H1 (cell line): ENCODE measurements around the gene ANP32B. TPM values are rescaled to one million over a fixed set of nuclear protein-coding genes. Genes with fewer than 3 reads are reported as not detected.

Experiments
- CTCF ChIA-PET: fragments of 300-600 bp; sonication (Branson Sonifier 250); formaldehyde crosslinking; loops from one replicate; lab custom pipeline; 2021; ENCODE audit not compliant: partially characterized antibody; lab: Charles Lee
- POLR2A ChIA-PET: fragments of 300-600 bp; sonication (Branson Sonifier 250); formaldehyde crosslinking; loops from one replicate; lab custom pipeline; 2021; ENCODE audit warnings: inconsistent platforms; ENCODE audit not compliant: partially characterized antibody; lab: Charles Lee
- DNase-seq, 2 experiments: peaks; one replicate each; pipeline versions ENCODE4 v3.0.0 to v3.0.0-alpha.2; 2010 to 2022; ENCODE audit warnings: low spot score in 2 of 2, low read depth in 1 of 2, mixed read lengths in 1 of 2
- FAIRE-seq: peaks from 2 replicates; lab custom pipeline; 2011; peaks lifted over from hg19 to GRCh38; lab: Jason Lieb, UNC
- H2AFZ ChIP-seq: 2 replicates; pipeline ENCODE4 v1.8.1; 2012; ENCODE audit warnings: low read length, inconsistent platforms
- H2AK5ac ChIP-seq: 2 replicates; pipeline ENCODE4 v1.6.1; 2013; ENCODE audit warnings: low read depth, low read length
- H2BK120ac ChIP-seq: replicated peaks from 2 replicates; pipeline ENCODE3; 2013; ENCODE audit warnings: low read depth, low read length, inconsistent platforms
- H2BK12ac ChIP-seq: 2 replicates; pipeline ENCODE4 v1.6.1; 2013; ENCODE audit warnings: low read depth, low read length
- H2BK15ac ChIP-seq: 2 replicates; pipeline ENCODE4 v1.6.1; 2013; ENCODE audit warnings: low read length
- H2BK20ac ChIP-seq: 2 replicates; pipeline ENCODE4 v1.6.1; 2013; ENCODE audit warnings: low read length
- H2BK5ac ChIP-seq: 2 replicates; pipeline ENCODE4 v1.6.1; 2013; ENCODE audit warnings: low read depth, low read length
- H3K14ac ChIP-seq: 2 replicates; pipeline ENCODE4 v1.6.1; 2013; ENCODE audit warnings: inconsistent platforms; ENCODE audit not compliant: insufficient read length
- H3K18ac ChIP-seq: 2 replicates; pipeline ENCODE4 v1.6.1; 2013; ENCODE audit warnings: low read length; ENCODE audit errors: extremely low read depth
- H3K23ac ChIP-seq: 2 replicates; pipeline ENCODE4 v1.6.1; 2013; ENCODE audit warnings: inconsistent platforms; ENCODE audit not compliant: insufficient read length
- H3K23me2 ChIP-seq: 2 replicates; pipeline ENCODE4 v1.6.1; 2013; ENCODE audit warnings: low read depth, low read length
- H3K27ac ChIP-seq: 2 replicates; pipeline ENCODE4 v1.6.1; 2011; ENCODE audit warnings: low read depth, low read length, inconsistent platforms
- H3K27me3 ChIP-seq, 4 experiments: replicated peaks in 1 of 4; 1 replicate in 1 of 4; 2 replicates in 3 of 4; pipeline versions ENCODE4 v1.6.1 to v1.8.1; 2011 to 2013; ENCODE audit warnings: low read length in 3 of 4, mild to moderate bottlenecking in 3 of 4, inconsistent platforms in 2 of 4, mixed read lengths in 2 of 4, moderate library complexity in 1 of 4; ENCODE audit not compliant: control insufficient read depth in 3 of 4, insufficient read depth in 3 of 4; ENCODE audit errors: extremely low read depth in 1 of 4
- H3K36me3 ChIP-seq, 4 experiments: 2 replicates each; pipeline versions ENCODE4 v1.6.1 to v1.8.1; 2011 to 2013; ENCODE audit warnings: mild to moderate bottlenecking in 4 of 4, low read length in 3 of 4, moderate library complexity in 2 of 4, control low read depth in 1 of 4, inconsistent platforms in 1 of 4; ENCODE audit not compliant: insufficient read depth in 4 of 4, control insufficient read depth in 2 of 4
- H3K4ac ChIP-seq: replicated peaks from 2 replicates; pipeline ENCODE3; 2013; ENCODE audit warnings: low read length, low read depth, mixed read lengths, inconsistent platforms; ENCODE audit not compliant: insufficient read length
- H3K4me1 ChIP-seq, 4 experiments: replicated peaks in 1 of 4; 1 replicate in 1 of 4; 2 replicates in 3 of 4; pipeline versions ENCODE4 v1.6.1 to v1.8.1; 2011 to 2013; ENCODE audit warnings: low read length in 3 of 4, inconsistent platforms in 2 of 4, mixed read lengths in 1 of 4; ENCODE audit not compliant: insufficient read depth in 4 of 4, control insufficient read depth in 3 of 4
- H3K4me2 ChIP-seq, 2 experiments: 2 replicates each; pipeline versions ENCODE4 v1.6.1 to v1.8.1; 2011 to 2013; ENCODE audit warnings: low read depth in 2 of 2, low read length in 2 of 2, control low read depth in 1 of 2, inconsistent platforms in 1 of 2, mild to moderate bottlenecking in 1 of 2; ENCODE audit not compliant: insufficient read depth in 1 of 2
- H3K4me3 ChIP-seq, 4 experiments: fragments of 200-600, 300-600 bp in 1 of 4; sonication (generic), shearing (Covaris generic), sonication (Bioruptor Twin) in 1 of 4; 2 replicates each; pipeline versions ENCODE4 v1.5.1 to v1.8.1; 2011 to 2016; ENCODE audit warnings: low read length in 4 of 4, low read depth in 3 of 4, control low read depth in 2 of 4, inconsistent platforms in 2 of 4, mild to moderate bottlenecking in 2 of 4, mixed read lengths in 1 of 4, moderate library complexity in 1 of 4; ENCODE audit not compliant: insufficient read depth in 2 of 4; ENCODE audit errors: extremely low read depth in 1 of 4
- H3K56ac ChIP-seq: replicated peaks from 2 replicates; pipeline ENCODE3; 2013; ENCODE audit warnings: low read depth, mild to moderate bottlenecking, mixed read lengths, low read length, inconsistent platforms; ENCODE audit not compliant: insufficient read length
- H3K79me1 ChIP-seq: 2 replicates; pipeline ENCODE4 v1.6.1; 2013; ENCODE audit warnings: low read depth, low read length, control low read depth
- H3K79me2 ChIP-seq, 2 experiments: 2 replicates each; pipeline versions ENCODE4 v1.6.1 to v1.8.1; 2012 to 2013; ENCODE audit warnings: low read length in 2 of 2, mild to moderate bottlenecking in 2 of 2, inconsistent platforms in 1 of 2; ENCODE audit not compliant: insufficient read depth in 2 of 2, control insufficient read depth in 1 of 2
- H3K9ac ChIP-seq, 4 experiments: replicated peaks in 1 of 4; 1 replicate in 1 of 4; 2 replicates in 3 of 4; pipeline versions ENCODE4 v1.6.1 to v1.8.1; 2011 to 2013; ENCODE audit warnings: low read depth in 3 of 4, low read length in 3 of 4, control low read depth in 2 of 4, mild to moderate bottlenecking in 2 of 4, moderate library complexity in 2 of 4, inconsistent platforms in 1 of 4; ENCODE audit errors: extremely low read depth in 1 of 4
- H3K9me3 ChIP-seq, 2 experiments: 2 replicates each; pipeline versions ENCODE4 v1.6.1 to v1.8.1; 2012 to 2013; ENCODE audit warnings: mild to moderate bottlenecking in 2 of 2, moderate library complexity in 2 of 2, control low read depth in 1 of 2, inconsistent platforms in 1 of 2, low read depth in 1 of 2, low read length in 1 of 2, mixed read lengths in 1 of 2; ENCODE audit not compliant: insufficient read depth in 2 of 2
- H4K20me1 ChIP-seq, 2 experiments: replicated peaks in 1 of 2; 2 replicates each; pipeline versions ENCODE3 to v1.8.1; 2011 to 2013; ENCODE audit warnings: inconsistent platforms in 2 of 2, low read length in 2 of 2, mild to moderate bottlenecking in 1 of 2; ENCODE audit not compliant: insufficient read depth in 2 of 2, control insufficient read depth in 1 of 2
- H4K5ac ChIP-seq: 2 replicates; pipeline ENCODE4 v1.6.1; 2013; ENCODE audit warnings: low read length, low read depth, mixed read lengths, inconsistent platforms; ENCODE audit not compliant: insufficient read length
- H4K8ac ChIP-seq: 2 replicates; pipeline ENCODE4 v1.8.0; 2013; ENCODE audit warnings: mild to moderate bottlenecking, moderate library complexity, low read length, inconsistent platforms; ENCODE audit not compliant: insufficient read depth; ENCODE audit errors: extremely low read depth
- H4K91ac ChIP-seq: replicated peaks from 2 replicates; pipeline ENCODE3; 2013; ENCODE audit warnings: low read length, mixed read lengths, inconsistent platforms; ENCODE audit not compliant: insufficient read length
- RAD21 ChIP-seq, 2 experiments: IDR thresholded peaks in 1 of 2; conservative IDR thresholded peaks in 1 of 2; 2 replicates each; pipeline ENCODE4 v1.6.1; 2011; ENCODE audit warnings: low read depth in 2 of 2, low read length in 2 of 2, improper control_type of control experiment in 1 of 2, inconsistent platforms in 1 of 2, mild to moderate bottlenecking in 1 of 2, moderate library complexity in 1 of 2
- TAF1 ChIP-seq: IDR thresholded peaks from 2 replicates; pipeline ENCODE4 v1.6.1; 2011; ENCODE audit warnings: mild to moderate bottlenecking, low read depth, low read length
- polyA plus RNA-seq, 7 experiments: library from polyadenylated mRNA; depleted of rRNA in 3 of 7; stranded (reverse) in 5 of 7; unstranded in 2 of 7; fragments of >200 nt in 5 of 7; fragments of 200-250 nt in 2 of 7; gene quantifications; 1 replicate in 5 of 7; 2 replicates in 1 of 7; 4 replicates in 1 of 7; pipeline versions ENCODE4 v1.2.1 to v1.2.3, GENCODE V29; 2011 to 2013; ENCODE audit warnings: missing spikeins in 2 of 7, mixed read lengths in 2 of 7
- total RNA-seq: library from RNA; stranded (reverse); fragmentation: NEBNext Ultra II Directional; extraction: Animal tissue kit (Norgen Biotek cat#: 25700); gene quantifications from 2 replicates; pipeline ENCODE4 v1.2.1, GENCODE V29; 2021

ANP32B gene
- total and polyA plus RNA-seq, 2 of the 8 experiments (the other 6 are each of a cell fraction or from before 2014, with no cell fraction given): 7.6 to 88.1 TPM

GRCh38 chr9:97959585-97959984 lies 23.6 kb upstream of the ANP32B start:
- Histone ChIP-seq H3K4me2 (no peak overlapping the region), H2BK12ac (no peak overlapping the region), H2BK20ac (no peak overlapping the region), H4K8ac (no peak overlapping the region), H2BK5ac (no peak overlapping the region), H3K56ac (no peak overlapping the region), H2AK5ac (no peak overlapping the region), H4K91ac (no peak overlapping the region), H2BK120ac (no peak overlapping the region), H3K14ac (no peak overlapping the region), H3K9ac (no peak overlapping the region), H3K79me1 (no peaks in the 10 kb centered on the region), H3K27me3 (no peaks in the 10 kb centered on the region; a peak in 2 of 7 replicates), H3K79me2 (no peaks in the 10 kb centered on the region), H3K36me3 (no peaks in the 10 kb centered on the region), H3K23me2 (no peaks in the 10 kb centered on the region), H4K20me1 (no peaks in the 10 kb centered on the region), H3K4me3 (no peak overlapping the region), H3K18ac (no peak overlapping the region), H2AFZ (no peak overlapping the region), H3K27ac (no peak overlapping the region), H2BK15ac (no peak overlapping the region), H4K5ac (no peak overlapping the region), H3K9me3 (no peaks in the 10 kb centered on the region), H3K4ac (no peak overlapping the region), H3K4me1 (no peaks in the 10 kb centered on the region), H3K23ac (no peak overlapping the region)
- no peak for FAIRE-seq
- TF ChIP-seq RAD21 (IDR thresholded peaks at IDR 0.05 in 1 of 2, conservative IDR thresholded peaks at IDR 0.05 in 1 of 2; ENCODE audit: low read depth in 2 of 2, low read length in 2 of 2) (no peak), TAF1 (no peak)
- DNase-seq: no peak
- CTCF ChIA-PET: interaction anchor here (0.9 to 1.5 kb wide), 7 partner anchors 11 to 98 kb away, joined by 3 to 9 read pairs (median 3); no protein-coding TSS in a partner anchor
- POLR2A ChIA-PET: no interaction called here
